K562 (cell line): ENCODE measurements around the gene HDAC3. TPM values are rescaled to one million over a fixed set of nuclear protein-coding genes. Genes with fewer than 3 reads are reported as not detected.

Experiments used
- ARID1B ChIP-seq: fragments of 450-650 bp; IDR thresholded peaks from 2 replicates; pipeline ENCODE4 v1.6.1; 2016; ENCODE audit warnings: antibody characterized with exemption, mild to moderate bottlenecking, inconsistent platforms
- CTBP1 ChIP-seq: fragments of 450-650 bp; IDR thresholded peaks from 2 replicates; pipeline ENCODE4 v1.6.1; 2016; ENCODE audit warnings: borderline replicate concordance
- ESRRA ChIP-seq: fragments of 450-650 bp; IDR thresholded peaks from 2 replicates; pipeline ENCODE4 v1.6.1; 2014; ENCODE audit warnings: low read depth, mild to moderate bottlenecking, moderate library complexity, borderline replicate concordance
- HCFC1 ChIP-seq: IDR thresholded peaks from 2 replicates; pipeline ENCODE4 v1.6.1; 2012; ENCODE audit warnings: low read depth, low read length, improper control_type of control experiment
- HSF4 ChIP-seq: fragments of 250-450 bp; sonication (Bioruptor Pico); IDR thresholded peaks from 2 replicates; pipeline ENCODE4 v2.1.2; 2022; ENCODE audit warnings: mild to moderate bottlenecking, moderate library complexity, borderline replicate concordance
- L3MBTL2 ChIP-seq: fragments of 450-650 bp; IDR thresholded peaks from 2 replicates; pipeline ENCODE4 v1.6.1; 2016; ENCODE audit warnings: mild to moderate bottlenecking, moderate library complexity
- MAZ ChIP-seq, 2 experiments: fragments of 450-650 bp in 1 of 2; sonication (generic) in 1 of 2; formaldehyde crosslinking; IDR thresholded peaks in 1 of 2; conservative IDR thresholded peaks in 1 of 2; 2 replicates each; pipeline versions ENCODE4 v1.4.0 to v1.5.0; 2020; ENCODE audit warnings: mild to moderate bottlenecking in 1 of 2, missing genetic modification reagents in 1 of 2
- MIER1 ChIP-seq: fragments of 450-650 bp; IDR thresholded peaks from 2 replicates; pipeline ENCODE4 v1.6.1; 2016; ENCODE audit warnings: antibody characterized with exemption, mild to moderate bottlenecking, low read depth
- MYBL2 ChIP-seq, 2 experiments: fragments of 450-650 bp in 1 of 2; sonication (generic) in 1 of 2; formaldehyde crosslinking in 1 of 2; IDR thresholded peaks; 2 replicates each; pipeline versions ENCODE4 v1.6.1 to v1.8.1; 2017 to 2022; ENCODE audit warnings: borderline replicate concordance in 1 of 2, inconsistent platforms in 1 of 2, low read depth in 1 of 2, mild to moderate bottlenecking in 1 of 2, missing genetic modification reagents in 1 of 2, moderate library complexity in 1 of 2
- POLR3A ChIP-seq: IDR thresholded peaks from 2 replicates; pipeline ENCODE4 v1.6.1; 2011; ENCODE audit warnings: borderline replicate concordance, mild to moderate bottlenecking, moderate library complexity; ENCODE audit not compliant: insufficient read length, insufficient read depth; ENCODE audit errors: extremely low read depth
- RCOR1 ChIP-seq, 2 experiments: IDR thresholded peaks; 2 replicates each; pipeline ENCODE4 v1.6.1; 2012; ENCODE audit warnings: low read depth in 2 of 2, low read length in 2 of 2, borderline replicate concordance in 1 of 2, improper control_type of control experiment in 1 of 2
- SAFB ChIP-seq: fragments of 200-400 bp; formaldehyde crosslinking; IDR thresholded peaks from 2 replicates; pipeline ENCODE4 v1.6.1; 2017; ENCODE audit warnings: low read depth, low read length, borderline replicate concordance
- SMARCA4 ChIP-seq: fragments of 450-650 bp; IDR thresholded peaks from 2 replicates; pipeline ENCODE4 v1.6.1; 2016
- U2AF2 ChIP-seq: fragments of 200-400 bp; formaldehyde crosslinking; optimal IDR thresholded peaks from 2 replicates; pipeline ENCODE3; 2017; ENCODE audit warnings: low read depth, mild to moderate bottlenecking, low read length
- ZNF175 ChIP-seq: fragments of 200-800 bp; sonication (Bioruptor generic); IDR thresholded peaks from 2 replicates; pipeline ENCODE4 v1.6.1; 2016; ENCODE audit warnings: low read depth, mild to moderate bottlenecking, missing genetic modification characterization, missing compliant biosample characterization
- ZNF707 ChIP-seq: fragments of 250-450 bp; sonication (Bioruptor Pico); conservative IDR thresholded peaks from 2 replicates; pipeline ENCODE4 v1.8.0; 2022; ENCODE audit warnings: inconsistent platforms, mild to moderate bottlenecking, moderate library complexity
- polyA plus RNA-seq, 8 experiments: library from polyadenylated mRNA; depleted of rRNA in 4 of 8; stranded (reverse) in 5 of 8; unstranded in 3 of 8; fragments of >200 nt; fragmentation: Nextera tagmentation in 2 of 8; fragmentation: Illumina TruSeq in 1 of 8; extraction: Ambion mirVana in 2 of 8; extraction: Trizol in 1 of 8; gene quantifications; 2 replicates each; pipeline versions ENCODE4 v1.2.1 to v1.2.3, GENCODE V29; 2011 to 2014; ENCODE audit warnings: inconsistent platforms in 1 of 8, missing spikeins in 1 of 8
- total RNA-seq, 7 experiments: library from RNA; depleted of rRNA in 6 of 7; stranded (reverse); fragments of >200 nt in 6 of 7; fragmentation: Illumina TruSeq in 2 of 7; extraction: Trizol in 2 of 7; gene quantifications; 2 replicates each; pipeline versions ENCODE4 v1.2.1 to v1.2.3, GENCODE V29; 2011 to 2021; ENCODE audit warnings: low replicate concordance in 1 of 7
- TF ChIP-seq, protein P1 (sequence below), 2 experiments: fragments of 450-650 bp in 1 of 2; IDR thresholded peaks; 2 replicates each; pipeline ENCODE4 v1.6.1; 2011 to 2017; ENCODE audit warnings: low read depth in 2 of 2, antibody characterized with exemption in 1 of 2, borderline replicate concordance in 1 of 2, low read length in 1 of 2, mild to moderate bottlenecking in 1 of 2, mixed read lengths in 1 of 2; ENCODE audit not compliant: control insufficient read depth in 1 of 2
- TF ChIP-seq, protein P2 (sequence below): sonication (generic); formaldehyde crosslinking; IDR thresholded peaks from 2 replicates; pipeline ENCODE4 v1.8.0; 2023; ENCODE audit warnings: mild to moderate bottlenecking, missing genetic modification reagents

The HDAC3 gene
- total and polyA plus RNA-seq, 9 of the 15 experiments (the other 6 are each of a cell fraction or from before 2014, with no cell fraction given): 89.7 to 191 (median 119) TPM

DNA sequence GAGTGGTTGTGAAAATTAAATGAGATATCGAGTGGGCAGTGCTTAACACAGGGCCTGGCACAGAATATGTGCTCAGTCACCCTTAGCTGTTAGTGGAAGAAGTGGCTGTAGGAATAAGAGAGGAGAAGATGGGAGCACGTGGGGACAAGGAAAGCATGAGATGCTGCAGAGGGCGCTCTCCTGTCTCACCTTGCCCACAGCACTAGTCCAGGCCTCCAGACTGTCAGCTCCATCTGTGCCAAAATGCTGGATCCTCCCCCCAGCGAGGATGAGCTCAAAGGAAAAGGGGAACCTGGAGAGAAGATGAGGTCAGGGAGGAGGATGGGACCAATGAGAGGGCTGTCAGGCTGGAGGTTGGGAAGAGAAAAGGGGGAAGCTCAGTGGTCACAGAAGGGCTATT, 32.9 kb upstream of the HDAC3 start (continued):
- no peak for TF ChIP-seq MIER1
- no peak for TF ChIP-seq MYBL2 (IDR thresholded peaks at IDR 0.05; ENCODE audit: low read depth)
- no peak for TF ChIP-seq MYBL2 (CRISPR knock-in tag; IDR thresholded peaks at IDR 0.05; ENCODE audit: borderline replicate concordance)
- TF ChIP-seq HCFC1: no peak
- peak; percentile 98 for TF ChIP-seq CTBP1
- TF ChIP-seq HSF4 (CRISPR knock-in tag): no peak
- TF ChIP-seq, protein P1, sequence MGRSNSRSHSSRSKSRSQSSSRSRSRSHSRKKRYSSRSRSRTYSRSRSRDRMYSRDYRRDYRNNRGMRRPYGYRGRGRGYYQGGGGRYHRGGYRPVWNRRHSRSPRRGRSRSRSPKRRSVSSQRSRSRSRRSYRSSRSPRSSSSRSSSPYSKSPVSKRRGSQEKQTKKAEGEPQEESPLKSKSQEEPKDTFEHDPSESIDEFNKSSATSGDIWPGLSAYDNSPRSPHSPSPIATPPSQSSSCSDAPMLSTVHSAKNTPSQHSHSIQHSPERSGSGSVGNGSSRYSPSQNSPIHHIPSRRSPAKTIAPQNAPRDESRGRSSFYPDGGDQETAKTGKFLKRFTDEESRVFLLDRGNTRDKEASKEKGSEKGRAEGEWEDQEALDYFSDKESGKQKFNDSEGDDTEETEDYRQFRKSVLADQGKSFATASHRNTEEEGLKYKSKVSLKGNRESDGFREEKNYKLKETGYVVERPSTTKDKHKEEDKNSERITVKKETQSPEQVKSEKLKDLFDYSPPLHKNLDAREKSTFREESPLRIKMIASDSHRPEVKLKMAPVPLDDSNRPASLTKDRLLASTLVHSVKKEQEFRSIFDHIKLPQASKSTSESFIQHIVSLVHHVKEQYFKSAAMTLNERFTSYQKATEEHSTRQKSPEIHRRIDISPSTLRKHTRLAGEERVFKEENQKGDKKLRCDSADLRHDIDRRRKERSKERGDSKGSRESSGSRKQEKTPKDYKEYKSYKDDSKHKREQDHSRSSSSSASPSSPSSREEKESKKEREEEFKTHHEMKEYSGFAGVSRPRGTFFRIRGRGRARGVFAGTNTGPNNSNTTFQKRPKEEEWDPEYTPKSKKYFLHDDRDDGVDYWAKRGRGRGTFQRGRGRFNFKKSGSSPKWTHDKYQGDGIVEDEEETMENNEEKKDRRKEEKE (IDR thresholded peaks at IDR 0.05; ENCODE audit: borderline replicate concordance in 1 of 2, control insufficient read depth in 1 of 2, low read depth in 2 of 2, low read length in 1 of 2): no peak
- TF ChIP-seq MAZ (CRISPR knock-in tag; conservative IDR thresholded peaks at IDR 0.05 in 1 of 2, IDR thresholded peaks at IDR 0.05 in 1 of 2): no peak
- TF ChIP-seq RCOR1 (IDR thresholded peaks at IDR 0.05; ENCODE audit: borderline replicate concordance in 1 of 2, low read depth in 2 of 2, low read length in 2 of 2): peak; percentile 36 to 77; a peak in 2 of 4 replicates
- TF ChIP-seq ARID1B: no peak
- no peak for TF ChIP-seq POLR3A
- TF ChIP-seq L3MBTL2: peak; percentile 80
- TF ChIP-seq U2AF2: no peak
- peak; percentile 80 for TF ChIP-seq ESRRA
- TF ChIP-seq ZNF175 (CRISPR knock-in tag): no peak
- no peak for TF ChIP-seq SAFB
- TF ChIP-seq, protein P2, sequence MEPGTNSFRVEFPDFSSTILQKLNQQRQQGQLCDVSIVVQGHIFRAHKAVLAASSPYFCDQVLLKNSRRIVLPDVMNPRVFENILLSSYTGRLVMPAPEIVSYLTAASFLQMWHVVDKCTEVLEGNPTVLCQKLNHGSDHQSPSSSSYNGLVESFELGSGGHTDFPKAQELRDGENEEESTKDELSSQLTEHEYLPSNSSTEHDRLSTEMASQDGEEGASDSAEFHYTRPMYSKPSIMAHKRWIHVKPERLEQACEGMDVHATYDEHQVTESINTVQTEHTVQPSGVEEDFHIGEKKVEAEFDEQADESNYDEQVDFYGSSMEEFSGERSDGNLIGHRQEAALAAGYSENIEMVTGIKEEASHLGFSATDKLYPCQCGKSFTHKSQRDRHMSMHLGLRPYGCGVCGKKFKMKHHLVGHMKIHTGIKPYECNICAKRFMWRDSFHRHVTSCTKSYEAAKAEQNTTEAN: no peak
- no peak for TF ChIP-seq ZNF707 (CRISPR knock-in tag)
- no peak for TF ChIP-seq SMARCA4
